ENCODE results near the gene INTS6. TPM values are rescaled to one million over a fixed set of nuclear protein-coding genes. Genes with fewer than 3 reads are reported as not detected.
"Not testable (repeated sequence)": the region's sequence is repeated elsewhere in the genome, so short reads cannot be mapped to it uniquely, and the experiment has no call there.

Gene INTS6
- total and polyA plus RNA-seq, 5 donors from 2014 or later = 19.3 to 62.0 (median 21.8) TPM

DNA sequence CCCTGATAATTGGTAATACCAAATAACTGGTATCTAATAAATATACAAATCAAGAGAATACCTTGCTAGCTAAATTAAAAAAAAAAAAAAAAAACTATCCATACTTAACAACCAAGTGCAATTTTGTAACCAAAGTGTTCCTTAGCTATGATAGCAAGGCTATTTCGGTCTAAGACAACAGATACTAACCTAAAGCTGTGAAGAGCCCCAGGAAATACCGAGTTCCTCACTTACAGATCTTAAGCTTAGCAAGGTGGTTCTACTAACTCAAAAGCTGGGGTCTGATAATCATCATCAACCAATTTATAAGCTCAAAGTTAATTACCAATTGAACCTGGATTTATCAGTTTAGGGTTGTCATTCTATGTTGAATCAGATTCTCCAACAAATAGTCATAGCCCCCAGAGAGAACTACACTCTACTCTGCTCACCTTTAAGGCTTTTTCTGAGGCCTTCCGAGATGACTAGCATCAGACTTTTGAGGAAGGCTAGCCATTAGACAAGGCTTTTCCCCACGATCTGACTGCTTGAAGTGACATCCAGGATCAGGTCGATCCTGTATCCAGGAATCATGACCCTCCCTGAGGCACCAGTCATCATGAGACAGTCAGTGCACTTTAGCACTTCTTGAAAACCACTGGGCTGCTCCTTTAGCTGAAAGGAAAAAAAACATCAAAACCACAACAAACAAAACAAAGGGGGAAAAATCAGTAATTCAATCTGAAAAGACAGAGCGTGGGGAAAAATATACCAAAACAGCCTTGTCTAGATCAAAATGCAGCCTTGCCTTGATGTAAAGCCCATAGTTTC lies 31.9 kb downstream of the INTS6 start:
- H3K4me3 Mint-ChIP-seq = peak overlapping the region; percentile 6 to 77 (median 54)
- no peak for DNase-seq
- Histone ChIP-seq H3K4me3 (ENCODE audit: low read depth, low read length) (peak overlapping the region; percentile 49), H3K9me3 (ENCODE audit: control insufficient read depth in 2 of 2, low read length in 2 of 2) (peaks cover 0 to 6% of the 10 kb centered on the region in 2 experiments), H3K36me3 (ENCODE audit: control insufficient read depth, insufficient read depth, low read length) (peaks cover 20% of the 10 kb centered on the region), H3K27ac (ENCODE audit: insufficient read depth, low read length, poor library complexity, severe bottlenecking) (no peak overlapping the region), H3K27me3 (ENCODE audit: control insufficient read depth, insufficient read depth, low read length) (no peaks in the 10 kb centered on the region), H3K4me1 (ENCODE audit: control insufficient read depth, insufficient read depth, low read length, poor library complexity, severe bottlenecking) (peaks cover 54% of the 10 kb centered on the region)
- H3K9me3 Mint-ChIP-seq = peaks cover 0 to 10% (median 2%) of the 10 kb centered on the region in 7 donors
- H3K27ac Mint-ChIP-seq = peak overlapping the region; percentile 52 to 66 (median 53)
- H3K4me1 Mint-ChIP-seq = peaks cover 61 to 73% (median 68%) of the 10 kb centered on the region in 4 donors
- H3K27me3 Mint-ChIP-seq = no peaks in the 10 kb centered on the region
- H3K36me3 Mint-ChIP-seq = peaks cover 44% of the 10 kb centered on the region
- no peak for ATAC-seq (ENCODE audit: low read depth in 2 of 2)

- H3K36me3 ChIP-seq (ENCODE audit: control insufficient read depth, insufficient read depth, low read length) = peaks cover 26% of the 10 kb centered on the region
- Mint-ChIP-seq H3K27ac (peak overlapping the region in 2 of 3 donors; percentile 21 to 52), H3K4me1 (peaks cover 60 to 71% (median 65%) of the 10 kb centered on the region in 4 donors), H3K36me3 (peaks cover 49% of the 10 kb centered on the region), H3K4me3 (peak overlapping the region in 3 of 4 donors; percentile 2 to 13 (median 10)), H3K27me3 (no peaks in the 10 kb centered on the region), H3K9me3 (peaks cover 0 to 14% (median 7%) of the 10 kb centered on the region in 7 donors)
- DNase-seq (no peak), ATAC-seq (ENCODE audit: low read depth in 2 of 2) (no peak)
- H3K9me3 ChIP-seq (ENCODE audit: control insufficient read depth in 2 of 2, low read length in 2 of 2) = peaks cover 0 to 12% of the 10 kb centered on the region in 2 experiments
- H3K4me3 ChIP-seq (ENCODE audit: low read depth, low read length) = no peak overlapping the region
- H3K27me3 ChIP-seq (ENCODE audit: control insufficient read depth, insufficient read depth, low read length) = no peaks in the 10 kb centered on the region
- peaks cover 40% of the 10 kb centered on the region for H3K4me1 ChIP-seq (ENCODE audit: control insufficient read depth, insufficient read depth, low read length, poor library complexity, severe bottlenecking)
- no peak overlapping the region for H3K27ac ChIP-seq (ENCODE audit: insufficient read depth, low read length, poor library complexity, severe bottlenecking)
Measured at GRCh38 chr13:51419001-51419636, 33.7 kb downstream of the INTS6 start.

DNA sequence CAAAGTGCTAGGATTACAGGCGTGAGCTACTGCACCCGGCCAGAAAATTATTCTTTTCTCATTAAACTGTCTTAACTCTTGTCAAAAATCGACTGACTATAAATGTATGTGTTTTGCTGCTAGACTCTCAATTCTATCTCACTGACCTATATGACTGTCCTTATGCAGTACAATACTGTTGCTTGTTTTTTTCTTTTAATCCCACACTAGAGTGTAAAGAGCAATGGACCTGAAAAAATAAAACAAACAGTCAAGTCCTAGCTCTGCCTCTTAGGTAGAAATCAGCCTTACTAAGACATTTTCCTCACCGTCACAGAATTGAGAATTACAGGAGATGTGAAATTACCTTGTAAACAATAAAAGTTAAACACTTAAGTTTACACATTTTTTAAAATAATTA lies 35.1 kb downstream of the INTS6 start:
- H3K27ac ChIP-seq (ENCODE audit: insufficient read depth, low read length, poor library complexity, severe bottlenecking) = no peak overlapping the region
- DNase-seq (no peak), ATAC-seq (ENCODE audit: low read depth in 2 of 2) (no peak)
- H3K4me3 ChIP-seq (ENCODE audit: low read depth, low read length) = no peak overlapping the region
- H3K4me3 Mint-ChIP-seq = no peak overlapping the region
- H3K27me3 ChIP-seq (ENCODE audit: control insufficient read depth, insufficient read depth, low read length) = no peaks in the 10 kb centered on the region
- H3K9me3 ChIP-seq (ENCODE audit: control insufficient read depth in 2 of 2, low read length in 2 of 2) = peaks cover 0 to 12% of the 10 kb centered on the region in 2 experiments
- peaks cover 0 to 14% (median 7%) of the 10 kb centered on the region in 7 donors for H3K9me3 Mint-ChIP-seq
- peak overlapping the region in 1 of 3 donors; percentile 89 for H3K27ac Mint-ChIP-seq
- peaks cover 32% of the 10 kb centered on the region for H3K4me1 ChIP-seq (ENCODE audit: control insufficient read depth, insufficient read depth, low read length, poor library complexity, severe bottlenecking)
- no peaks in the 10 kb centered on the region for H3K27me3 Mint-ChIP-seq
- H3K36me3 Mint-ChIP-seq = peaks cover 54% of the 10 kb centered on the region
- peaks cover 60 to 73% (median 66%) of the 10 kb centered on the region in 4 donors for H3K4me1 Mint-ChIP-seq
- peaks cover 28% of the 10 kb centered on the region for H3K36me3 ChIP-seq (ENCODE audit: control insufficient read depth, insufficient read depth, low read length)

GRCh38 chr13:51416107-51416506 lies 36.7 kb downstream of the INTS6 start:
- no peaks in the 10 kb centered on the region for H3K27me3 ChIP-seq (ENCODE audit: control insufficient read depth, insufficient read depth, low read length)
- H3K36me3 ChIP-seq (ENCODE audit: control insufficient read depth, insufficient read depth, low read length) = peaks cover 35% of the 10 kb centered on the region
- peaks cover 0 to 12% of the 10 kb centered on the region in 2 experiments for H3K9me3 ChIP-seq (ENCODE audit: control insufficient read depth in 2 of 2, low read length in 2 of 2)
- Mint-ChIP-seq H3K4me3 (peak overlapping the region in 1 of 4 donors; percentile 14), H3K27ac (no peak overlapping the region), H3K36me3 (peaks cover 48% of the 10 kb centered on the region), H3K9me3 (peaks cover 0 to 14% (median 7%) of the 10 kb centered on the region in 7 donors), H3K27me3 (no peaks in the 10 kb centered on the region), H3K4me1 (peaks cover 55 to 60% (median 58%) of the 10 kb centered on the region in 4 donors)
- DNase-seq (peak in 1 of 3 donors; percentile 18), ATAC-seq (ENCODE audit: low read depth in 2 of 2) (no peak)
- H3K4me3 ChIP-seq (ENCODE audit: low read depth, low read length) = no peak overlapping the region
- no peak overlapping the region for H3K27ac ChIP-seq (ENCODE audit: insufficient read depth, low read length, poor library complexity, severe bottlenecking)
- peaks cover 18% of the 10 kb centered on the region for H3K4me1 ChIP-seq (ENCODE audit: control insufficient read depth, insufficient read depth, low read length, poor library complexity, severe bottlenecking)

DNA sequence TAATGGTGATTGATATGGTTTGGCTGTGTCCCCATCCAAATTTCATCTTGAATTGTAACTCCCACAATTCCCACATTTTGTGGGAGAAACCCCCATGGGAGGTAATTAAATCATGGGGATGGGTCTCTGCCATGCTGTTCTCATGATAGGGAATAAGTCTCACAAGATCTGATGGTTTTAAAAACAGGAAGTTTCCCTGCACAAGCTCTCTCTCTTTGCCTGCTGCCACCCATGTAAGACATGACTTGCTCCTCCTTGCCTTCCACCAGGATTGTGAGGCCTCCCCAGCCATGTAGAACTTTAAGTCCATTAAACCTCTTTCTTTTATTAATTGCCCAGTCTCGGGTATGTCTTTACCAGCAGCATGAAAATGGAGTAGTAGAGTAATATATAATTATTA lies 37.5 kb downstream of the INTS6 start:
- Mint-ChIP-seq H3K36me3 (peaks cover 50% of the 10 kb centered on the region), H3K4me1 (peaks cover 53 to 58% (median 53%) of the 10 kb centered on the region in 4 donors), H3K4me3 (peak overlapping the region in 1 of 4 donors; percentile 14), H3K9me3 (peaks cover 0 to 14% (median 7%) of the 10 kb centered on the region in 7 donors)
- H3K27ac ChIP-seq (ENCODE audit: insufficient read depth, low read length, poor library complexity, severe bottlenecking); DNase-seq; H3K27me3 ChIP-seq (ENCODE audit: control insufficient read depth, insufficient read depth, low read length); H3K27me3 Mint-ChIP-seq; H3K27ac Mint-ChIP-seq; ATAC-seq (ENCODE audit: low read depth in 2 of 2); H3K4me3 ChIP-seq (ENCODE audit: low read depth, low read length): not testable (repeated sequence)
- Histone ChIP-seq H3K36me3 (ENCODE audit: control insufficient read depth, insufficient read depth, low read length) (peaks cover 32% of the 10 kb centered on the region), H3K4me1 (ENCODE audit: control insufficient read depth, insufficient read depth, low read length, poor library complexity, severe bottlenecking) (peaks cover 12% of the 10 kb centered on the region), H3K9me3 (ENCODE audit: control insufficient read depth in 2 of 2, low read length in 2 of 2) (peaks cover 0 to 12% of the 10 kb centered on the region in 2 experiments)

DNA sequence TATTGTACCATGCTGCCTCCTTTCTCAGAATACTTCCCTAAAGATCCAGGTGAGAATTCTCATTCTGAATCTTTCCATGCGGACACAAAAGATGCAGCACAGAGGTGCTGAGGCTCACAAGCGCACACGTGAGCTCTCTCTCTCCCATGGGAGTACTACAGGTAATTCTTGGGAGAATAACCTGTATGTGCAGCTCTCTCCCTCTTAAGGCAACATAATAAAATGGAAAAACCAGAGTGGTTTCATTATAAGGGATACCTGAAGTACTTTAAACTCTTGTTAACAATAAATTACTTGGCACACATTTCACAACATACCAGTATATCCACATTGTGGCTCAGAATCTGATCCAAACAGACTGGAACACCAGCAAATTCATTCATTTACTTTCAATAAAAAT lies 40.4 kb downstream of the INTS6 start:
- ATAC-seq (ENCODE audit: low read depth in 2 of 2) (no peak), DNase-seq (no peak)
- Histone ChIP-seq H3K27ac (ENCODE audit: insufficient read depth, low read length, poor library complexity, severe bottlenecking) (no peak overlapping the region), H3K4me3 (ENCODE audit: low read depth, low read length) (no peak overlapping the region), H3K9me3 (ENCODE audit: control insufficient read depth in 2 of 2, low read length in 2 of 2) (peaks cover 0 to 12% of the 10 kb centered on the region in 2 experiments), H3K36me3 (ENCODE audit: control insufficient read depth, insufficient read depth, low read length) (peaks cover 18% of the 10 kb centered on the region), H3K27me3 (ENCODE audit: control insufficient read depth, insufficient read depth, low read length) (no peaks in the 10 kb centered on the region), H3K4me1 (ENCODE audit: control insufficient read depth, insufficient read depth, low read length, poor library complexity, severe bottlenecking) (no peaks in the 10 kb centered on the region)
- H3K36me3 Mint-ChIP-seq = peaks cover 40% of the 10 kb centered on the region
- H3K27ac Mint-ChIP-seq = peak overlapping the region in 1 of 3 donors; percentile 16
- H3K4me1 Mint-ChIP-seq = peaks cover 42 to 58% (median 55%) of the 10 kb centered on the region in 4 donors
- no peaks in the 10 kb centered on the region for H3K27me3 Mint-ChIP-seq
- H3K4me3 Mint-ChIP-seq = no peak overlapping the region
- H3K9me3 Mint-ChIP-seq = peaks cover 0 to 14% (median 5%) of the 10 kb centered on the region in 7 donors

DNA sequence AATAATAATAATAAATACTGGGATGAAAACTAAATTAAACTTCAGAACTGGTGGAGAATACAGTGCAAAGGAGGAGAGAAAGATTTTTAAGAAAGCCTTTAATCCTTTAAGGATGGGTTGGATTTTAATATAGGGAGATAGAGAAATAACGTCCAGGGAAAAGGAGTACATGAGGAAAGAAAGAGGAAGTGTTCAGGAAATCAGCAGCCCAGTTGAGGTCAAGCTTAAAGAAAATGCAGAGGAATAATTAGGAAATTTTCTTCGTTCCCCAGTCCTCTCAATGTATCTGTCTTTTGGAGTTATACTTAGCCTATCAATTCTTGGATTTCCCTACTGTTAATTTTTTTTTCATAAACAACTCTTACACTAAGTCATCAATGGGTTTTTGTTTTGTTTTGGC lies 47.7 kb downstream of the INTS6 start:
- ATAC-seq (ENCODE audit: low read depth in 2 of 2) = no peak
- H3K4me3 ChIP-seq (ENCODE audit: low read depth, low read length) = no peak overlapping the region
- peaks cover 13% of the 10 kb centered on the region for H3K36me3 ChIP-seq (ENCODE audit: control insufficient read depth, insufficient read depth, low read length)
- H3K4me3 Mint-ChIP-seq = no peak overlapping the region
- no peak overlapping the region for H3K27ac ChIP-seq (ENCODE audit: insufficient read depth, low read length, poor library complexity, severe bottlenecking)
- H3K9me3 Mint-ChIP-seq = peaks cover 0 to 2% (median 0%) of the 10 kb centered on the region in 7 donors
- no peaks in the 10 kb centered on the region for H3K27me3 Mint-ChIP-seq
- peaks cover 6% of the 10 kb centered on the region for H3K4me1 ChIP-seq (ENCODE audit: control insufficient read depth, insufficient read depth, low read length, poor library complexity, severe bottlenecking)
- no peaks in the 10 kb centered on the region for H3K9me3 ChIP-seq (ENCODE audit: control insufficient read depth in 2 of 2, low read length in 2 of 2)
- H3K36me3 Mint-ChIP-seq = peaks cover 42% of the 10 kb centered on the region
- H3K27me3 ChIP-seq (ENCODE audit: control insufficient read depth, insufficient read depth, low read length) = no peaks in the 10 kb centered on the region
- peak overlapping the region in 1 of 3 donors; percentile 72 for H3K27ac Mint-ChIP-seq
- no peak for DNase-seq
- peaks cover 46 to 68% (median 55%) of the 10 kb centered on the region in 4 donors for H3K4me1 Mint-ChIP-seq

Measured in CD4-positive, CD25-positive, alpha-beta regulatory T cell (primary cell).